Esophagus squamous epithelium (tissue), 4 donors: ENCODE results near the gene ATP11A.

ENCODE experiments used
- CTCF ChIP-seq, 6 experiments: fragments of 450-650 bp in 4 of 6; fragments of 200-600 bp in 2 of 6; sonication (generic) in 2 of 6; IDR thresholded peaks; one replicate each; pipeline ENCODE4 v1.5.1; 2016 to 2019; ENCODE audit warnings: antibody characterized with exemption in 6 of 6, mild to moderate bottlenecking in 4 of 6, moderate library complexity in 4 of 6
- POLR2A ChIP-seq, 4 donors: fragments of 450-650 bp; IDR thresholded peaks; one replicate each; pipeline ENCODE4 v1.6.1; 2017; ENCODE audit warnings: antibody characterized with exemption in 4 of 4, mild to moderate bottlenecking in 4 of 4, moderate library complexity in 3 of 4

- TF ChIP-seq CTCF (IDR thresholded peaks at IDR 0.05) (no peak), POLR2A (IDR thresholded peaks at IDR 0.05) (no peak)
These were observed 104.0 kb downstream of the ATP11A start for GRCh38 chr13:112793545-112794445.
